PFSK-1 (cell line): Measurements from ENCODE around the gene GOLGA8B.

Source experiments
- FOXP2 ChIP-seq: optimal IDR thresholded peaks from 2 replicates; pipeline ENCODE3; 2011; ENCODE audit warnings: borderline replicate concordance, control low read depth, inconsistent platforms; ENCODE audit not compliant: insufficient read depth; ENCODE audit errors: extremely low read length, extremely low read depth
- POLR2AphosphoS5 ChIP-seq: IDR thresholded peaks from 2 replicates; pipeline ENCODE4 v1.6.1; 2012; ENCODE audit warnings: low read depth, mild to moderate bottlenecking, control low read depth, low read length, moderate library complexity
- SIN3A ChIP-seq: IDR thresholded peaks from 2 replicates; pipeline ENCODE4 v1.6.1; 2012; ENCODE audit warnings: mild to moderate bottlenecking, low read length, moderate library complexity, borderline replicate concordance; ENCODE audit not compliant: insufficient read depth
- TAF1 ChIP-seq: IDR thresholded peaks from 2 replicates; pipeline ENCODE4 v1.6.1; 2012; ENCODE audit warnings: low read length, control low read depth, borderline replicate concordance; ENCODE audit not compliant: insufficient read depth
- TF ChIP-seq, protein P1 (sequence below), 2 experiments: IDR thresholded peaks; 2 replicates each; pipeline versions ENCODE4 v1.6.1 to v1.8.0; 2011 to 2012; ENCODE audit warnings: low read depth in 2 of 2, low read length in 2 of 2, control low read depth in 1 of 2, inconsistent platforms in 1 of 2, mild to moderate bottlenecking in 1 of 2, moderate library complexity in 1 of 2; ENCODE audit not compliant: insufficient read depth in 1 of 2

The GOLGA8B gene

DNA sequence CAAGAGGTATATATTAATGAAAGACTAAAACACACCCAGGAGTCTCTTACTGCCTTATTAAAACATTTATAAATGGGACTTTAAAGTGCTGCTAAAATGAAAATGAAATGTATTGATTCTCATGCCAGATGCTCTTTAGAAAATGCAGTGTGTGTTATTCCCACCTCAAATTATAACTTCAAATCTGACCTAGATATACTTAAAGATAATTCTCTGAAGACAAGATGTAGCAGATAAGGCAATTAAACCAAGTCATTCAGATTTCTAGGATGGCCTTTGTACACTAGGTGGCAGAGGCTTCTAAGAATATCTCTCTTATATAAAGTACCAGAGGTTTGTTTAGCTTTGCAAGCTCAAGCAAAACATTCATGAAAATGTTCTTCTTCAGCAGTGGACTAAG is 26.9 kb upstream of the GOLGA8B start:
- TF ChIP-seq SIN3A (no peak), TAF1 (no peak), POLR2AphosphoS5 (no peak), FOXP2 (no peak)
- TF ChIP-seq, protein P1, sequence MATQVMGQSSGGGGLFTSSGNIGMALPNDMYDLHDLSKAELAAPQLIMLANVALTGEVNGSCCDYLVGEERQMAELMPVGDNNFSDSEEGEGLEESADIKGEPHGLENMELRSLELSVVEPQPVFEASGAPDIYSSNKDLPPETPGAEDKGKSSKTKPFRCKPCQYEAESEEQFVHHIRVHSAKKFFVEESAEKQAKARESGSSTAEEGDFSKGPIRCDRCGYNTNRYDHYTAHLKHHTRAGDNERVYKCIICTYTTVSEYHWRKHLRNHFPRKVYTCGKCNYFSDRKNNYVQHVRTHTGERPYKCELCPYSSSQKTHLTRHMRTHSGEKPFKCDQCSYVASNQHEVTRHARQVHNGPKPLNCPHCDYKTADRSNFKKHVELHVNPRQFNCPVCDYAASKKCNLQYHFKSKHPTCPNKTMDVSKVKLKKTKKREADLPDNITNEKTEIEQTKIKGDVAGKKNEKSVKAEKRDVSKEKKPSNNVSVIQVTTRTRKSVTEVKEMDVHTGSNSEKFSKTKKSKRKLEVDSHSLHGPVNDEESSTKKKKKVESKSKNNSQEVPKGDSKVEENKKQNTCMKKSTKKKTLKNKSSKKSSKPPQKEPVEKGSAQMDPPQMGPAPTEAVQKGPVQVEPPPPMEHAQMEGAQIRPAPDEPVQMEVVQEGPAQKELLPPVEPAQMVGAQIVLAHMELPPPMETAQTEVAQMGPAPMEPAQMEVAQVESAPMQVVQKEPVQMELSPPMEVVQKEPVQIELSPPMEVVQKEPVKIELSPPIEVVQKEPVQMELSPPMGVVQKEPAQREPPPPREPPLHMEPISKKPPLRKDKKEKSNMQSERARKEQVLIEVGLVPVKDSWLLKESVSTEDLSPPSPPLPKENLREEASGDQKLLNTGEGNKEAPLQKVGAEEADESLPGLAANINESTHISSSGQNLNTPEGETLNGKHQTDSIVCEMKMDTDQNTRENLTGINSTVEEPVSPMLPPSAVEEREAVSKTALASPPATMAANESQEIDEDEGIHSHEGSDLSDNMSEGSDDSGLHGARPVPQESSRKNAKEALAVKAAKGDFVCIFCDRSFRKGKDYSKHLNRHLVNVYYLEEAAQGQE (IDR thresholded peaks at IDR 0.05; ENCODE audit: insufficient read depth in 1 of 2, low read depth in 2 of 2, low read length in 2 of 2) = no peak

DNA sequence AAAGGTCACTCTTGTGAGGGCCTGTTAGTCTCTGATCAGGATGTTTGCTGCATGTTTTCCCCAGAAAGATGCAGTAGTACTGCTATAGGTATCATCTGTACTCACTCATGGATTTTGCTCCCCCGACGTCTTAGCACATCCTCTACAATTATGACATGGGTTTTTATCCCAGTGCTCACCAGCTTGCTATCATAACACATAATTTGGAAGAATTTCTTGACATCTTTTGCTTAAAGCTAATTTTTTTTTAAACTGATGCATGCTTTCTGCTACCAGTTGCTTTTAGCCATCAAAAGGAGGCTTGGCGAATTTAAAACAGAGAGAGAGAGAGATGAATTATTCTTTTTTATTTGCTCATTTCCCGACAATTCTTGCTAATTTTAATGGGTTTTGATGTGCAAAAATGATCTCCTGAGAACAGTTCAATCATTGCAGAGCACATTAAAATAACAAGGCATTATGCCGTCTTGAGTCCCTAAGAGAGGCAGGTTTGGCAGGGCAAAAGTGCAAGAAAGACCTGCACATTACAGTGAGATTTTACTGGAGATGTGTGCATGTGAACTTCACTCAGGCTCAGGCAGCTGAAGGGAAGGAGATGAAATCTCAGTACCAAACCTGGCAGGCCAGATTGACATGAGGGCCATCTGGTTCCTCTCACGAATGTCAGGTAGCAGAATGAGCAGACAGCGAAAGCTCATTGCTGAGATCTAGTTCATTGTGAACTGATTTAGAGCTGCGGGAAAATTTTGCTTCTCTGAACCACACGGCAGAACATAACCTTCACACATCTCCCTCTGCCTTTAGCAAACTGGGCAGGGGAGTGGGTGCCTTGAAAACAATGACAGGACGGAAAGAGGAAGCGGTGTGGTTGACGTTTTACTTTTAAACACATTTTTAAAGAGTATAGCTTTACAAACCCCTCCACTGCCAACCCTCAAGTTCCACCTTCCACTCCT is 25.9 kb upstream of the GOLGA8B start:
- TF ChIP-seq POLR2AphosphoS5 = no peak
- TF ChIP-seq, protein P1 (IDR thresholded peaks at IDR 0.05; ENCODE audit: insufficient read depth in 1 of 2, low read depth in 2 of 2, low read length in 2 of 2) = no peak
- no peak for TF ChIP-seq FOXP2
- no peak for TF ChIP-seq SIN3A
- TF ChIP-seq TAF1 = no peak

DNA sequence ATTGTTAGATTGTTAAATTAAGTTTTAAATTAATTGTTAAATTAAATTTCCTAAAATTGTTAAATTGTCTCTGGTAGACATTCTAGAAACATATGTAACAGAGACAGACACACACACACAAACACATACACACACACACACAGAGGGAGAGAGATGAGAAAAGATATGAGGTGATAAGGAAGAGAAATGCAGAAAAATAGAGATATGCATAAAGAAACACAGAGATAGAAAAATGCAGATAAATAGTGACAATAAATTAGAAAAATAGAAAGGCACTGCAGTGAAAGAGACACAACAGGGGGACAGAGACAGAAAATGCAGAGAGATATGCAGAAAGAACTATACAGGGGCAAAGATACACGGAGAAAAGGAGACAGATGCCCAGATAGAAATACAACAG is 25.1 kb upstream of the GOLGA8B start:
- no peak for TF ChIP-seq TAF1
- TF ChIP-seq SIN3A = no peak
- no peak for TF ChIP-seq FOXP2
- no peak for TF ChIP-seq POLR2AphosphoS5
- TF ChIP-seq, protein P1 (IDR thresholded peaks at IDR 0.05; ENCODE audit: insufficient read depth in 1 of 2, low read depth in 2 of 2, low read length in 2 of 2) = no peak

DNA sequence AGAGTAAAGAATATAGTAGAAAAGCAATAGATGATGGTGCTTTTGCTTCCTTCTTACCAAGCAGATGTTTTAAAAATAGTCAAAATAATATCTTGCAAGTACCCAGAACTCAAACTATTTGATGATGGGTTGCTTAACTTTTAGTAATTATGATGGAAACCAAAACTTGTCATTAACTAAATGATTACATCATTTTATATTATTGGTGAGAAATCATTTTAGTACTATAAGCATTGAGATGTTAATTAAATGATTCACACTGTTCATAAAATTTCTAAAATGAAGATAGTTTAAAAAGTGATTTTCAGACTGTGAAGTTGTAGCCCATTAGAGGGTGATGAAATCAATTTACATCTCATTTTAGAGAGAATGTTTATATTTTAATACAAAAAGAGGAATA is 24.4 kb upstream of the GOLGA8B start:
- TF ChIP-seq TAF1 = no peak
- no peak for TF ChIP-seq SIN3A
- TF ChIP-seq, protein P1 (IDR thresholded peaks at IDR 0.05; ENCODE audit: insufficient read depth in 1 of 2, low read depth in 2 of 2, low read length in 2 of 2) = no peak
